GM18867 (cell line): ENCODE measurements around the gene PDHA2.
"Not testable (repeated sequence)": the region's sequence is repeated elsewhere in the genome, so short reads cannot be mapped to it uniquely, and the experiment has no call there.

ENCODE experiments used
- ATAC-seq: cut with Tn5 transposase; IDR thresholded peaks from one replicate; pipeline ENCODE4 v1.9.1; 2021; ENCODE audit warnings: mild to moderate bottlenecking, moderate library complexity; ENCODE audit not compliant: unreplicated experiment

PDHA2 gene

DNA sequence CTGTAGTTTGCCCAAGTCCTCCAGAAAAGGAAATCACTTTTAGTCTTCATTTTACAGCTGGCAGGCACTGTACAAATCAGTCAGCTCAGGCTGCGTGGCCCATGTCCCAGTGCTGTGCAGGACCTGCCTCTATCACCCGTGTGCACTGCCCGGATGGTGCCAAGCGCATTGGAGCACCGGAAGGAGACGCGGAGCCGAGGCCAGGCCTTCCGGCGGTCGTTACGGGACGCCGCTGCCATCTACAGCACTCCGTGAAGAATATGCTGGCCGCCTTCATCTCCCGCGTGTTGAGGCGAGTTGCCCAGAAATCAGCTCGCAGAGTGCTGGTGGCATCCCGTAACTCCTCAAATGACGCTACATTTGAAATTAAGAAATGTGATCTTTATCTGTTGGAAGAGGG is at the start of gene PDHA2:
Gene PDHA2, plus strand, starts transcription at position 203 of the 400 bp plus-strand sequence. Its CDS starts 58 bp downstream, at position 261.
- no peak for ATAC-seq

DNA sequence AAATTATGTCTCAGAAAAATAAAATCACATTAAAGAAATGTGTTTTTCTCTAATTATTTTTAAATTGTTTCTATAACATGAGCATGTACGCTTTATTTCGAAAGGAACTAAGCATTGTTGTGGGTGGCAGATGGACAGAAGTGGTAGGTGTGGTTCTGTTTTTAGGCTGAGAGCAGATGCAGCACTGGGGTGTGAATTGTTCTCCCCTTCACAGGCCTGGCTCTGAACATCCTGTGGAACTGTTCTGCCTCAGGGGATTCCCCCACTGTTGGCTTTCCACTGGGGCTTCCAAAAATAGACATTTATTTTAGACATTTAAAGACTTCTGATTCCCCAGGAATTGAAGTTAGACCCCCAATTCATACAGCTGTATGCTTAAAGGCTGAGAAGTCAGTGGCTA is 41.9 kb upstream of the PDHA2 start:
- no peak for ATAC-seq

DNA sequence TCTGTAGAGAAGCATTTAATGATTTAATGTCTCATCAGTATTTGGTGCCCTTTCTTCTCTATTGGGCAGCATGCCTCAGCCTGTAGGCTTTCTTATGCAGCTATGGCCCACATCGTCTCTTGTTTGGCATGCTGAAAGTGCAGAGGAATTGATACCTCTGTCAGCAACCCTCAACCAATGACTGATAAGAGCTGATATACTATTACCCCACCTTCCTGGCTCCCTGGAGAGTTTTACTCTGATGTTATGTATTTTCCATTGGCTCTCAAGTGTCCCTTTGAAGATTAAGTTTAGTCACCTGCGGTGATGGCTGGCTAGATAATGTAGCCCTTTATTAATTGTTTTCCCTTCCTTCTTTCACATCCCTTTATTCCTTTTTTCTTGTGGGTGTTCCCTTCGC is 41.2 kb upstream of the PDHA2 start:
- no peak for ATAC-seq

DNA sequence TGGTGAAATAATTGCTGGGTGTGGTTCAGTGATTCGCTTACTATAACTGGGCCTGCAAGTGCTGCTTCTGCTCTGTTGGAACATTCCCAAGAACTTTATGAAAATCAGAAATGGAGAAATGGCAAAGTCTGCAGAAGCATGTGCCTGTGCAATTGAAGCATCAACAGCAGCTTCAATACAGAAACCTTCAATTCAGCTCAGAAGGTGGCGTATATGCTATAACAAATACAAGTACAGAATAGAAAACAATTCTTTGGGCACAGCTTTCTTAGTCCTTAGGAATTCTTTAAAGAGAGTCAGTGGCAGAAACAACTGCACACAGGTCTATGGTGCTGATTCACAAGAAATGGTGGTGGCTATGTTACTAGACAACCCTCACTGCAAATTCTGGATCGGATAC is 18.0 kb upstream of the PDHA2 start:
- no peak for ATAC-seq

DNA sequence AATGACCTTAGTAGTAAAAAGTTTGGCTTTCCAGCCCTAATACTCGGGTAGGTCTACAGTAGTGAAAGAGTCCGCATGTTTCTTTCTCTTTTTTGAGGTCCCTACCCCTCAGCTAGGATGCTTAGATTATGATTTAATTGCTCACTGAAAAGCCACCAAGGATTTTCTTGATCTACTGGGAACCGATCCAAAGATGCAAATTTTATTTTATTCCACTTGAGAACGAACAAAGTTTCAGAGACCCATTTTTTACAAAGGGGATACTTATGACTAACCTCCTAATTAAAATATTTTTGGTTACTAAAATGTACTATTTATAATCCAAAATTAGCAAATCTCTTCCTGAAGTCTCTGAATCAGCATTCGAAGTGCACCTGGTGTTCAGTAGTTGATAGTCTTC is 14.3 kb upstream of the PDHA2 start:
- ATAC-seq = no peak

DNA sequence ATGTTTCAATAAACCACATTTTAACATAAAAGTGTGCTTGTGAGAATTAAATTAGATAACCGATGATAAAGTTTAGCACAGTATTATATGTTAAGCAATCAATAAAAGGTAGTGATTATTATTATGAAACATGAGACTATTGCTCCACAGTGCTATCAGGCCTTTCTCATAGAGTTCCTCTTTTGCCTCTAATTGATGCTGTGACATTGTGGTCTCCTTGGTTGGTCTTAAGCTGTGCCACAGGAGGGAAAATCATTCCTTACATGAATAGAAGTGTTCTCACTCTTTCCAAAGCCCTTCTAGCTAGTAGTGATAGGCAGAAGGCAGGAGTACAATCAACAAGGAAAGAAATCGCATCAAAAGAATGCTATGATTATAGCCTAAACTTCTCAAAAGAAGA is 9.2 kb upstream of the PDHA2 start:
- ATAC-seq = no peak

DNA sequence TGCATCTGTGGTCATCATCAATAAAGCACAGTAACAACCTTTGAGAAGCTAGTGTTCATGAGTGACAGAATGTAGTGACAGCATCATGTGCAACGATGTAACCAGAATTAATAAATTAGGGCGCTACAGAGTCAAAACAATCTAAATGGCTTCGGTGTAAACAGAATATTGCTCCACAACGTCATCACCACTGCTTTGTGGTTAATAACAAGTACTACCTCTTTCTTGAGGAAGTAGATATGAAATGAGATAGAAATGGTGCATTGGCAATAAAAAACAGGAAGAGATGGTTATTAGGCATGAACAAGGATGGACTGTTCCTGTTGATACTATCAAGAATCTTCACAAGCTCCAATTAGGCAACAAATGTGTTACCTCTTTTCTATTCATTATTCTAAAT is 8.7 kb upstream of the PDHA2 start:
- no peak for ATAC-seq

DNA sequence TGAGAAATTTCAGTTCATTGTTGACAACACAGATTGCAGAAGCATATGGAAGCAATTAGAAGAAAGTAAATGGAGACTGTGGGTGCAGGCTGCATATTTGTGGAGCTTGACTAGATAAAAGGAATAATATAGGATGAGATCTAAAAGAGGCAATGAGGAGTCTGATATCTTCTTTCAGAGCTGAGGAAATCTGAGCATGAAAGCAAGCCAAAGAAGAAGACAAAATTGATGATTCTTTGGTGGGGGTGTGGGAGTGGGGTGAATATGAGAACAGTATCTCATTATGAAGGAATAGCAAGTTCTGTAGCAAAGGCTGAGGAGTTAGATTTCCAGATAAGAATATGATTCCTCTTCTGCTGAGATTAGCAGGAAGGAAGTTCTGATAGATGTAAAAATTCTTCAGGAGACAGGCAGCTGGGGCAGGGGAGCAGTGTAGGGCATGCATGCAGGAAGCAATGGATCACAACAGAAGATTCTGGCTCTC is 6.1 kb upstream of the PDHA2 start:
- ATAC-seq = no peak

DNA sequence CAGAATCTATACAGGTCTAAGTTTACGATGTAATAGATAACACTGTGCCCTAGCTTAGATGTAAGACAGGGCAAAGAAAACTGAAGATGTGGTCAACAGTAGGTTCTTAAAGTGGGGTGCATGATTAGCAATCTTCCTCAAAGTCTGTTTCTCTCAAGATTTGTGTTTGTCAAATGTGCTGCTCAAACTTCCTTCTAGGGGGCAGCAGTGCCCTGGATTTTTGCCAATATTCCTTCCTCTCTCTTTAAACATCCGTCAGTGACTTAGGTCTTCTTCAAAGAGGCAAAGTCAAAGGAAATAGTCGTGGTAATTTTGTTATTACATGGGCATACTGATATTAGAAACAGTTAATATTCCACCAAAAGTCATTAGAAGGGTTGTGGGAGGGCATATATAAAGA is 4.2 kb upstream of the PDHA2 start:
- no peak for ATAC-seq

DNA sequence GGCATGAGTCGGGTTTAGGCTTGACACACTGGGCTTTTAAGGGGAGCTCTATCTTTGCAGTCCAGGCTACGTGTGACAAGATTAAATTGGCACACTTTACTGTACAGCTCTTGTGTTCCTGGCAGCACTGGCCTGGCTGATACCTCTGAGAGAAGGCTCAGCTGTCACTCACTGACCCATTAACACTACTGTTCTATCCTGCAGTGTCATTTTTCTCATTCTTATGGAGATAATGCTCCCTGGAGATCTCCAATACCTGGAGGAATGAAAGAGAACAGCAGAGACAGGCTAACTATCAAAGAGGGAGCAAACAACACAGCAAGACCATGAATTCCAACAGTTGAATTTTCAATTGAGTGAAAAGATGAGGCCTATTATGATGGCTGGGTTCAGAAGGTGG is 1.7 kb upstream of the PDHA2 start:
- no peak for ATAC-seq

DNA sequence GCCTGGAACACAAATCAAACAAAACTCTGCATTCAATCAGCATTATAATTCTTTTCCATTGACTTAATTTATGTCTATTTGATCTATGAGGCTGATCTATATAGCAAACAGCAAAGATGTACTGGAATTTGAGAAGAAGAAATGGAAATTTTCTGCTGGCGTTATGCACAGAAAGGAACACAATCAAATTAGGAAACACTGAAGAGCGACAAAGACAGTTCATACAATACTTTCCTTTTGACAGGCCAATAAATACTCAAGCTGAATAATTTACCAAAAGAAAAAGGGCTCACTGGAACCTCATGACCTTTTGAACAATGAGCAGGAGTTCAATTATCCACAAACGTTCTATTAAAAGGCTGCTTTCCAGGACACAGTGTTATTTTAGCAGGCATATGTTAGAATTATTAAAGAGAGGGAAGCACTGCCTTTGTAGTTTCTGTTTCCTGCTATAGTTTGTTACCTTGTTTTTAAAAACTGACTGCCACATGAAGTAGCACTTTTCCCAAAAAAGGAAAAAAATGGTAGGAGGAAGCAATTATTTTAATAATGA is 8.1 kb downstream of the PDHA2 start:
- no peak for ATAC-seq

DNA sequence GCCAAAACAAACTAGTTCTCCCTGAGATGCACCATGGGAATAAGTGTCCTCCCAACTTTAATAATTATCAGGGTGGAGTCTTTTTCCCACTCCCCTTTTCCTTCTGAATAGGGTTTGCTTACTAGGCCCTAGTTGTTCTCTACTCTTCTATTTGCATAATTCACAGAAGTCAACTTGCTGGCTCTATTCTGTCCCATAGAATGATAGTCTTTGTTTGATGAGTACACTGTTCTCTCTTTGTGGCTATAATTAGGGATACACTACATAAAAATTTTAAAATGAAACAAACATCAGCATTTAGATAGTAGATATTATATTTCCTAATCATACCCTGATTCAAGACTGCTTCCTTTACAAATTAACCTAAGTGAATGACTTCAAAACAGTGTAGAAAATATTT is 10.3 kb downstream of the PDHA2 start:
- ATAC-seq = no peak

DNA sequence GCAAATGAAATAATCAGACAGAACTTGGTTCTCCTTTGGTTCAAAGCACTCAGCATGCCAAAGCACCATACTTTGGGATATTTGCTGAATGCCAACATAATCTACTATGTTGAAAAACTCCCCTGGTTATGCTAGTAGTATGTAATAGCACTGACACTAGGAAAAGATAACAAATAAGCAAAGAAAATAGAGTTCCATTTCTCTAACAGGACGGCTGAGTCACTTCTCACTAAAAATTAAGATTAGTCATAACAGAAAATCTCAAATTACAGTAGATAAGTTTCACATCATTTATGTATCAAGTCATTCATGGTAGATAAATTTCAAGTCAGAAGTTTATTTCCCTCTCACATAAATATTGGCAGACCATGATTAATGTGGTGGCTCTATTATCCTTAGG is 17.9 kb downstream of the PDHA2 start:
- ATAC-seq = no peak

DNA sequence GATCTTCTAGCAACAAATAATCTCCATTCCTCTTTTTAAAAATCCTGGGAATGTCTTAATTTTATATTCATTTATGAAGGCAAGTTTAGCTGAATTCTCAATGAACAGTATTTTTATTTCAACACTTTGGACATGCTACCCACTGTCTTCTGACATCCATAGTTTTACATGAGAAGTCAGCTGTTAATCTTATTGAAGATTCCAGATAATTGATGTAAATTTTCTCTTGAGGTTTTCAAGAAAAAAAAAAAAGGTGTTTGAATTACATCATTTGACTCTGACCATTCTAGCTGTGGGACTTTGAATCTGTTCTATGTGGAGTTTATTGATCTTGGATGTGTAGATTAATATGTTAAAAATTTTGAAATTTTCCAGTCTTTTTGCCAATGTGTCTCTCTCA is 28.0 kb downstream of the PDHA2 start:
- no peak for ATAC-seq

DNA sequence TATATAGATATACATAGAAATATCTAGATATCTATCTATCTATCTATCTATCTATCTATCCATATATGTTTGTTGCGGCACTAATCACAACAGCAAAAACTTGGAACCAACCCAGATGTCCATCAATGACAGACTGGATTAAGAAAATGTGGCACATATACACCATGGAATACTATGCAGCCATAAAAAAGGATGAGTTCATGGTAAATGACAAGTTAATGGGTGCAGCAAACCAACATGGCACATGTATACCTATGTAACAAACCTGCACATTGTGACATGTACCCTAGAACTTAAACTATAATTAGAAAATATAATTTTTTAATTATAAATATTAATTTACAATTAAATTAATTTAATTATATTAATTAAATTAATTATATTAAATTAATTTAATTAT is 29.5 kb downstream of the PDHA2 start:
- not testable (repeated sequence) for ATAC-seq

DNA sequence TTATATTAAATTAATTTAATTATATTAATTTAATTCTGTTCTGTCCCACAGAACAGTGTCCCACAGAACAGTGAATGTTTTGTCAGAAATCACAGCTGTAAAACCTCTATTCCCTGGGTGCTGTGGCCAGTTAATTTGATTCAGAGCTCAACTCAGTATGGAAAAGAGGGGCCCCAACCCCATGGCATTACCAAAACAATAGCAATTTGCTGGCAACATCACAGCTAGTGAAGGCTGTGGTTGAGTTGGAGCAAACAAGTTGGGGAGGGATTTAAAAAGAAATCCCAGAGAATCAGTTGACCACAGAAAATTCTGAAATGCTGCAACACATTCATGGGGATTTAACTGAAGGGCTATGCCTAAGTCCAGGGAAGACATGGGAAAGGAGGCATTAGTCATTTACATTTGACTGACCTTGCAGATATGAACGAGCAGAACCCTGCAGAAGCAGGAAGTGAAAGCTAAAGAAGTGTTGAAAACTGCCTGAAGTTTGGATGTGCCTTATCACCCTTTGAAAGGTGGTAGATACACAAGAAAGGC is 30.1 kb downstream of the PDHA2 start:
- no peak for ATAC-seq

DNA sequence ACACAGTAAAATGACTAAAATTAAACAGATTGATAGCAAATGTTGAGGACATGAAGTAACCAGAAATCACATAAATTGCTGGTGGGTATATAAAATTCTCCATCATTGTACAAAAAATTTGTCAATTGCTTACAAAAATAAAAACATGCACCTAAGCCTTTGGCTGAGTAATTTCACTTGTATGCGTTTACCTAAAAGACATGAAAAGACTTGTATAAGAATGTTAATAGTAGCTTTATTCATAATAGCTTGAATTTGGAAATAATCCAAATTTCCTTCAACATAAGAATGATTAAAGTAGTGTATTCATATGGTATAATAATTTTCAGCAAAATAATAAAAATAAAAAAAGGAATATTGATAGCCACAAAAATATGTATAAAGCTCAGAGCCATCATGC is 37.7 kb downstream of the PDHA2 start:
- no peak for ATAC-seq

DNA sequence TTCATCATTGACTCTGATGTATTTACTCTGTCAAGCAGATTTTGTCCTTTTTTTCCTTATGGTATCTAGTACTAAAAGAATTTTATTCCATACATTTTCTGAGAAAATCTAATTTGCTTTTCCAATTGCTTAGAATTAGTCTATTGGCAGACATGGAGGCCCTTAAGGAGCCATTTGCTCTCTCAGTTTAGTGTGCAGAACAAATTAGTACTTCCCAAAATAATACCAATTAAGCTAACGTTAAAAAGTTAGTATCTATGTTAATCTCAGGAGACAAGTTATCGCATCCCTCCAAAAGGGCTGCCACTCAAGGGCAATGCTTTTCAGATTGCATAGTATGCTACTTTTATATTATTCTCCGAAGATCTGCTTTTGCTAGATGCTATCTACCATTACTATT is 47.7 kb downstream of the PDHA2 start:
- ATAC-seq = no peak

DNA sequence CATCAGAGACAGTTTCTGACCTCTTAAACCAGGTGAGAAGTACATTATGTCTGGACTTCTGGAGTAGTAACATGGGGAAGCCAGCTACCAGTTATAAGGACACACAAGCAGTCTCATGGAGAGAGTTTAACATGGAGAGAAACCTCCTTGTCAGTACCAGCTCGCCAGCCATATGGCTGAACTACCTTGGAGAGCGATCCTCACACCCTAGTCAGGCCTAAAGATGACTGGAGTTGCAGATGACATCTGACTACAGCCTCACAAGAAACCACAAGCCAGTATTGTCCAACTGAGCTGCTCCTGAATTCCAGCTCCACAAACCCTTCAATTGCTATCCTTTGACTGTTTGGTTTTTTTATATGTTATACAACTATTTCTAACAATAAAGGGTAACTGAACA is 49.8 kb downstream of the PDHA2 start:
- no peak for ATAC-seq
